ENCODE results near the gene CNPY1. TPM values are rescaled to one million over a fixed set of nuclear protein-coding genes. Genes with fewer than 3 reads are reported as not detected.

CNPY1 gene
- total RNA-seq, 1 donor from 2014 or later = under 0.01 TPM

GRCh38 chr7:155560982-155561686 lies 14.8 kb upstream of the CNPY1 start:
- no peak for FAIRE-seq

GRCh38 chr7:155560196-155560885 lies 14.0 kb upstream of the CNPY1 start:
- FAIRE-seq = no peak
- DNase-seq (ENCODE audit: low spot score in 2 of 2) = no peak

More at GRCh38 chr7:155560982-155561686, 14.8 kb upstream of the CNPY1 start:
- DNase-seq (ENCODE audit: low spot score in 2 of 2) = no peak

GRCh38 chr7:155559519-155560108 lies 13.3 kb upstream of the CNPY1 start:
- no peak for FAIRE-seq
- no peak for DNase-seq (ENCODE audit: low spot score in 2 of 2)

GRCh38 chr7:155558961-155559360 lies 12.6 kb upstream of the CNPY1 start:
- no peak for FAIRE-seq
- DNase-seq (ENCODE audit: low spot score in 2 of 2) = no peak

GRCh38 chr7:155558351-155558750 lies 12.0 kb upstream of the CNPY1 start:
- FAIRE-seq (no peak), DNase-seq (ENCODE audit: low spot score in 2 of 2) (no peak)

GRCh38 chr7:155557778-155558177 lies 11.4 kb upstream of the CNPY1 start:
- FAIRE-seq (no peak), DNase-seq (ENCODE audit: low spot score in 2 of 2) (no peak)

GRCh38 chr7:155556763-155557162 lies 10.4 kb upstream of the CNPY1 start:
- FAIRE-seq (no peak), DNase-seq (ENCODE audit: low spot score in 2 of 2) (no peak)

GRCh38 chr7:155555116-155555695 lies 8.8 kb upstream of the CNPY1 start:
- DNase-seq (ENCODE audit: low spot score in 2 of 2) (no peak), FAIRE-seq (no peak)

- DNase-seq (ENCODE audit: low spot score in 2 of 2) (no peak), FAIRE-seq (no peak)
Observed at GRCh38 chr7:155553871-155554270, 7.5 kb upstream of the CNPY1 start.

GRCh38 chr7:155551785-155552611 lies 5.6 kb upstream of the CNPY1 start:
- DNase-seq (ENCODE audit: low spot score in 2 of 2) (no peak), FAIRE-seq (no peak)

- no peak for DNase-seq (ENCODE audit: low spot score in 2 of 2)
Observed at GRCh38 chr7:155550916-155551315, 4.6 kb upstream of the CNPY1 start.

GRCh38 chr7:155549226-155549625 lies 2.9 kb upstream of the CNPY1 start:
- no peak for FAIRE-seq

More at GRCh38 chr7:155550916-155551315, 4.6 kb upstream of the CNPY1 start:
- FAIRE-seq = no peak

GRCh38 chr7:155547161-155547791 lies 917 bp upstream of the CNPY1 start:
- FAIRE-seq (no peak), DNase-seq (ENCODE audit: low spot score in 2 of 2) (no peak)

More at GRCh38 chr7:155549226-155549625, 2.9 kb upstream of the CNPY1 start:
- DNase-seq (ENCODE audit: low spot score in 2 of 2) = no peak

- DNase-seq (ENCODE audit: low spot score in 2 of 2) (no peak), FAIRE-seq (no peak)
Observed at GRCh38 chr7:155545348-155545747, 1.0 kb downstream of the CNPY1 start.

GRCh38 chr7:155544485-155544884 lies 1.9 kb downstream of the CNPY1 start:
- DNase-seq (ENCODE audit: low spot score in 2 of 2) = no peak
- FAIRE-seq = no peak

- DNase-seq (ENCODE audit: low spot score in 2 of 2) (no peak), FAIRE-seq (no peak)
Observed at GRCh38 chr7:155543926-155544325, 2.4 kb downstream of the CNPY1 start.

- DNase-seq (ENCODE audit: low spot score in 2 of 2) = no peak
- FAIRE-seq = no peak
Observed at GRCh38 chr7:155543011-155543876, 3.1 kb downstream of the CNPY1 start.

GRCh38 chr7:155541986-155542675 lies 4.2 kb downstream of the CNPY1 start:
- DNase-seq (ENCODE audit: low spot score in 2 of 2) (no peak), FAIRE-seq (no peak)

Data from frontal cortex (tissue), 4 donors.